ENCODE data around the gene GPR146. TPM values are rescaled to one million over a fixed set of nuclear protein-coding genes. Genes with fewer than 3 reads are reported as not detected.

GPR146 gene
- total RNA-seq, 1 donor from 2014 or later, result 1.7 TPM

DNA sequence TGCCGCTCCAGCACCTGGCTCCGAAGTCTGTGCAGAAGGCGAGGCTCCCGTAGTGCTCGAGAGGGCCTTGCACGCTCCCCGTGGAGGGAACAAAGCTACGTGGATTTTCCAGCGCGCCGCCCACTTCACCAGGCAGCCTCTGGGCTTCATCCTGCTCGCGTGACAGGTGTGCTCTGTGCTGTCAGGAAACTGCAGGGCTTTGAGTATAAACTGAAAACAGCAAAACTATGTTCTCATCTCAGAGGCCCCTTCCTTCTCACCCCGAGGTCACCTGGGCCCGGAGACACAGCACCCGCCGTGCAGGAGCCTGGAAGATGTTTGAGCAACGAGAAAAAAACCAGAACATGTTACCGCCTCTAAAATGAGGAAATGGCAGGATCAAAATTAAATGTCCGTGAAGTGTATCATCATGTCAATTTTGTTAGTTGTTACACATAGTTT is 17.6 kb upstream of the GPR146 start:
- peak overlapping the region; percentile 67 for H3K4me3 ChIP-seq (ENCODE audit: insufficient read depth, low read depth, low read length)
- no peaks in the 10 kb centered on the region for H3K9me3 Mint-ChIP-seq (ENCODE audit: unreplicated experiment)

DNA sequence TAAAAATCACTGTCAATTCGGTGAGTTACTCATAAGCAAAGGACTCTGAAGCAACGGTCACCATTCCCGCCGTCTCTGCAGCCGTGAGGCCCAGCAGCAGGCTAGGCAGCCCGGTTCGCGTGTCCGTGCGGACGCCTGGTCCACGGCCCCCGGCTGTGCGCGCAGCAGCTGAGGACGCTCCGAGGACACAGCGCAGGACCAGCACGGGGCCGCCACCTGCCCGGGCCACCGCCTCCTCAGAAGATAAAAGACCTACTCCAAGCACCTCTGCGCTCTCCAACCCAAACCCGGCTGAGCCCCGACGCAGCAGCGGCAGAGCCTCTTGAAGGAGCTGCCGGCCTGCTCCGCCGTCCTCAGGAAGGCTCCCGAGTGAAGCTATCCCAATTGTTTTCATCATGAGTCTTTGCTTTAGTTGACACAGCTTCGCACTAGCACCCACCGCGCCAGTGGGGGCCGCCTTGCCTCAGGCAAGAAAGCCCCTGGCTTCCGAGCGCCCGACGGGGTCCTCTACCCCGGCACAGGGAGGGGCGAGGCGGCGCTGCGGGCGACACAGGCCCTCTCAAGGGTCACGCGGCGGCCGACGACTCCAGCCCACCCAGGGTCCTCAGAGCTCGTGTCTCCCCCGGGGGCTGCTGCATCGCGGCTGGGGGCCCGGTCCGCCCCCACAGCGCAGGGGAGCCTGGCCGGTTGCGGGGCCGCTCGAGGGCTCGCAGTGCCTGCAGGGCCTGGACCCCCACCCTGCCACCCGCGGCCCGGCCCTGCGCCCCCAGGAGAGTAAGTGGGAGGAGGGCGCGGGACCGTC is 16.9 kb upstream of the GPR146 start:
- H4K20me1 ChIP-seq (ENCODE audit: insufficient read depth, low read length), result peaks cover 53% of the 10 kb centered on the region
- peak overlapping the region; percentile 90 for H3K4me3 Mint-ChIP-seq (ENCODE audit: unreplicated experiment)
- H3K27ac Mint-ChIP-seq (ENCODE audit: unreplicated experiment), result peak overlapping the region; percentile 62
- H2AFZ ChIP-seq (ENCODE audit: low read depth, low read length), result peak overlapping the region; percentile 47
- no peak for TF ChIP-seq EZH2 (IDR thresholded peaks at IDR 0.05; ENCODE audit: insufficient read depth, low read length)
- TF ChIP-seq CTCF (IDR thresholded peaks at IDR 0.05; ENCODE audit: insufficient read depth, low read depth, low read length), result no peak
- H3K9me3 Mint-ChIP-seq (ENCODE audit: unreplicated experiment), result no peaks in the 10 kb centered on the region
- peak overlapping the region; percentile 95 for H3K4me2 ChIP-seq (ENCODE audit: low read length)
- peak overlapping the region; percentile 67 for H3K4me3 ChIP-seq (ENCODE audit: insufficient read depth, low read depth, low read length)
- peak overlapping the region; percentile 87 for H3K9ac ChIP-seq (ENCODE audit: low read length)
- H3K27me3 Mint-ChIP-seq (ENCODE audit: low read depth, unreplicated experiment), result no peaks in the 10 kb centered on the region
- peak overlapping the region; percentile 83 for H3K27ac ChIP-seq (ENCODE audit: low read depth, low read length)
- peaks cover 18% of the 10 kb centered on the region for H3K4me1 ChIP-seq (ENCODE audit: insufficient read depth, low read length)
- H3K4me1 Mint-ChIP-seq (ENCODE audit: low read depth, unreplicated experiment), result peaks cover 14% of the 10 kb centered on the region
- FAIRE-seq (no peak), DNase-seq (ENCODE audit: low read depth) (peak; percentile 38)
- peaks cover 2% of the 10 kb centered on the region for H3K36me3 ChIP-seq (ENCODE audit: insufficient read depth, low read length)
- peaks cover 56% of the 10 kb centered on the region for H3K79me2 ChIP-seq (ENCODE audit: insufficient read depth, low read length)
- no peaks in the 10 kb centered on the region for H3K27me3 ChIP-seq (ENCODE audit: insufficient read depth, low read length)
- H3K9me3 ChIP-seq (ENCODE audit: insufficient read depth, low read depth, low read length), result no peaks in the 10 kb centered on the region
- peaks cover 5% of the 10 kb centered on the region for H3K36me3 Mint-ChIP-seq (ENCODE audit: low read depth, unreplicated experiment)

More for the DNA sequence above, 17.6 kb upstream of the GPR146 start:
- H3K4me1 ChIP-seq (ENCODE audit: insufficient read depth, low read length), result peaks cover 18% of the 10 kb centered on the region
- H3K79me2 ChIP-seq (ENCODE audit: insufficient read depth, low read length), result peaks cover 63% of the 10 kb centered on the region
- Mint-ChIP-seq H3K36me3 (ENCODE audit: low read depth, unreplicated experiment) (peaks cover 8% of the 10 kb centered on the region), H3K27me3 (ENCODE audit: low read depth, unreplicated experiment) (no peaks in the 10 kb centered on the region), H3K4me3 (ENCODE audit: unreplicated experiment) (peak overlapping the region; percentile 90), H3K4me1 (ENCODE audit: low read depth, unreplicated experiment) (peaks cover 14% of the 10 kb centered on the region), H3K27ac (ENCODE audit: unreplicated experiment) (peak overlapping the region; percentile 41)
- H3K27ac ChIP-seq (ENCODE audit: low read depth, low read length), result no peak overlapping the region
- peak overlapping the region; percentile 95 for H3K4me2 ChIP-seq (ENCODE audit: low read length)
- TF ChIP-seq CTCF (IDR thresholded peaks at IDR 0.05; ENCODE audit: insufficient read depth, low read depth, low read length) (no peak), EZH2 (IDR thresholded peaks at IDR 0.05; ENCODE audit: insufficient read depth, low read length) (no peak)
- H2AFZ ChIP-seq (ENCODE audit: low read depth, low read length), result no peak overlapping the region
- no peaks in the 10 kb centered on the region for H3K27me3 ChIP-seq (ENCODE audit: insufficient read depth, low read length)
- H3K36me3 ChIP-seq (ENCODE audit: insufficient read depth, low read length), result peaks cover 2% of the 10 kb centered on the region
- DNase-seq (ENCODE audit: low read depth) (no peak), FAIRE-seq (no peak)
- H3K9me3 ChIP-seq (ENCODE audit: insufficient read depth, low read depth, low read length), result no peaks in the 10 kb centered on the region
- H4K20me1 ChIP-seq (ENCODE audit: insufficient read depth, low read length), result peaks cover 60% of the 10 kb centered on the region
- H3K9ac ChIP-seq (ENCODE audit: low read length), result peak overlapping the region; percentile 87

Measured in astrocyte (in vitro differentiated cells and primary cell).